D341Med (cell line): ENCODE measurements around the gene GNG7.
A peak's percentile ranks its signal among the peaks of the same experiment; 100 is the strongest.
"Not testable (repeated sequence)": the region's sequence is repeated elsewhere in the genome, so short reads cannot be mapped to it uniquely, and the experiment has no call there.

Experiments
- DNase-seq: peaks from one replicate; pipeline ENCODE4 v3.0.0; 2012; ENCODE audit warnings: low spot score

Gene GNG7

DNA sequence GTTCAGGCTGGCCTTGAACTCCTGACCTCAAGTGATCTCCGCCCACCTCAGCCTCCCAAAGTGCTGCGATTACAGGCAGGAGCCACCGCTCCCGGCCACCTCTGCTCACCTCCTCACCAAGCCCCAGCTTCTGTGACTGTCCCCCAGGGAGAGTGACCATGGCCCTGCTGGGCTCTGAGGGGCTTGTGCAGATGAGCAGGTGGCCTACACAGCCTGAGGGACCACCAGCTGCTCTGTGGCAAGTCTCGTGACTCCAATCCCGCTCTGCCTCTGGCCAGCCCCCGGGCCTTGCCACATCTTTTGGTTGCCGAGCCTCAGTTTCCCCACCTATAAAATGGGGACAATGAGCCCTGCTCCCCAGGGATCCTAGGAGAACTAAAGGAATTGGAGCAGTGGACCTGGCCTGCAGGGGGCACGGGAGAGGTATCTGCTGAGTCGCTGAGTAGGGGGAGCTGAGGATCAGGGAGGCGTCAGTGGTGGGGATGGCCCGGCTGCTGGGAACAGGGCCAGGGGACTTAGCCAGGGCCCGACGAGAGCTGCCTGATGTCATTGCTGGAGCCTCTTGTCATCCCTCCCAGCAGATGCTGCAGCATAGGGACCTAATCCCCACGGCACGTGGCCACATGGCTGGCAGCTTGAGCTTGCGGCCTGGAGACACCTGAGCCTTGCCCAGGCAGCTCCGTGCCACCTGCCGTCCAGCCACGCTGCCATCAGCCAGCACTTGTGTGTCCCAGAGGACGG is 151.9 kb downstream of the GNG7 start:
- peak; percentile 96 for DNase-seq

DNA sequence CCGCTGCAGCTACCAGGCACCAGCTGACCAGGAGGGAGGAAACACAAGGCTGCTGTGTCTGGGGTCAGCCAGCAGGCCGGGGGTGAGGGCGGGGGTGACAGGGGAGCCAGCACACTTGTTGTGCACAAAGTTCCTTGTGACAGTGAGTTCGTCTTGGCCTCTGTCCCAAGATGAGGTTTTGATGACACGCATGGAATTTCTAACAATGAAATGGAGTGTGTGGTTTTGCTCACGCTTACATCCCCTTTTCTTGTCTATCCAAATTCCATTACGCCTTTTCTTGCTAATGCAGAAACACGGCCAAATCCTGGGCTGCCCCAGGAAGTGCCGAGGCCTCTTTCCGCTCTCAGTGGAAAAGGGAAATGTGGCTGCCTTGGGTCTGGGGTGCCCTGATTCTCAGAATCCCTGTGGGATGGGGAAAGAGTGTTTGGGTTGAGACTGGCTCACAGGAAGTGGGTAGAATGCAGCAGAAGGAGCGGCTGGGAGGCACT is 152.7 kb downstream of the GNG7 start:
- no peak for DNase-seq

DNA sequence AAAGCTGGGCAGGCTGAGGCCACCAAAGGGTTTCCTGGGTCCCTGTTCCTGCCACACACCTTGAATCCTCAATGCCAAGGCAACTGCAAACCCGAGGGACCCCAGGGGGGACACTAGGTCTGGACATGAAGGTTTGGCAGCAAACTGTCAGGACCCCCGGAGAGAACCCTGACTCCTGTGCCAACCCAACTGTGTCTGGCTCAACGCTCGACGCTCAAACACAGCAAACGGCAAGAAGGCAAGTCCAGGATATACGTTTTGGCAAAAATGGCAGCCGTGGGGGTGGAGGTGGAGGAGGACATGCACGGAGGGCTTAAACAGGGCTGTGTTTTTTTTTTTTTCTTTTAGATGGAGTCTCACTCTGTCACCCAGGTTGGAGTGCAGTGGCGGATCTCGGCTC is 153.5 kb downstream of the GNG7 start:
- DNase-seq = no peak

DNA sequence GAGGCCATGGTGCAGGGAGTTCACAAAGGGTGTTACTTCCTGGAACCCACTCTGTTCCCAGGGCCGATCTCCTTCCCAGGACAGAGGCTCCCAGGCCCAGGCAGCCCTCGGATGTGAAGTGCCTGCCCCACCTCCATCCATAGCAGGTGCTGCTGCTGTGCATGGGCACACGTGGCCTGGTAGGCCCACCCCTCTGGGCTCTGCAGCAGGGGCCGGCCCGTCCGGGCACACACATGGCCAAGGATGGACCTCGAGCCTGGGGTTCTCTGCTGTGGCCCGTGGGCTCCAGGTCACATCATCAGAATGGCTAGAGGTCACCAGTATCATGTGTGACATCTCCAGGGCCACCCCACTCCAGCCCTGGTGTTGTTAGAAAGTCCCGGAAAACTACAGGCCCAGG is 154.8 kb downstream of the GNG7 start:
- peak; percentile 17 for DNase-seq

DNA sequence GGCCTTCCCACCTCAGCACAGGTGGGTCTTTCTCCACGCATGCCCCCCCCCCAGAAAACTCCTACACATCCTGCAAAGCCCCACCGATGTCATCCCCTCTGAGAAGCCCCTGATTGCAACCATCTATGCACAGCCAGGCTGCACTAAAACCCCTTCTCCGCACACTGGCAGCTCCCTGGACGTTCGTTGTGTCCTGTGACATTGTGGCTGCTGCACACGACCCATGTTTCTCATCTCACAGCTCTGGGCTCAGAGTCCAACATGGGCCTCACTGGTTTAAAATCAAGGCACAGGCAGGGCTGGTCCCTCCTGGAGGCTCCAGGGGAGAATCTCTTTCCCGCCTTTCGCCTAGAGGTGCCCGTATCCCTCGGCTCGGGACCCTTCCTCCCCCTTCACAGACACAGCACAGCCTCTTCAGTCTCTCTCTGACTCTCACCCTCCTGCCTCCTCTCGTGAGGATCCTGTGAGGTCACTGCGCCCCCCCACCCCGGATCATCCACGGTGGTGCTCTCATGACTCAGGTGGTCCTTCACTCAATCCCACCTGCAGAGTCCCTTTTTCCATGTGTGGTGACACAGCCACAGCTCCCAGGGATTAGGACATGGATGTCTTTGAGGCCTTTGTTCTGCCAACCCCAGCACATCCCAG is 155.3 kb downstream of the GNG7 start:
- no peak for DNase-seq

DNA sequence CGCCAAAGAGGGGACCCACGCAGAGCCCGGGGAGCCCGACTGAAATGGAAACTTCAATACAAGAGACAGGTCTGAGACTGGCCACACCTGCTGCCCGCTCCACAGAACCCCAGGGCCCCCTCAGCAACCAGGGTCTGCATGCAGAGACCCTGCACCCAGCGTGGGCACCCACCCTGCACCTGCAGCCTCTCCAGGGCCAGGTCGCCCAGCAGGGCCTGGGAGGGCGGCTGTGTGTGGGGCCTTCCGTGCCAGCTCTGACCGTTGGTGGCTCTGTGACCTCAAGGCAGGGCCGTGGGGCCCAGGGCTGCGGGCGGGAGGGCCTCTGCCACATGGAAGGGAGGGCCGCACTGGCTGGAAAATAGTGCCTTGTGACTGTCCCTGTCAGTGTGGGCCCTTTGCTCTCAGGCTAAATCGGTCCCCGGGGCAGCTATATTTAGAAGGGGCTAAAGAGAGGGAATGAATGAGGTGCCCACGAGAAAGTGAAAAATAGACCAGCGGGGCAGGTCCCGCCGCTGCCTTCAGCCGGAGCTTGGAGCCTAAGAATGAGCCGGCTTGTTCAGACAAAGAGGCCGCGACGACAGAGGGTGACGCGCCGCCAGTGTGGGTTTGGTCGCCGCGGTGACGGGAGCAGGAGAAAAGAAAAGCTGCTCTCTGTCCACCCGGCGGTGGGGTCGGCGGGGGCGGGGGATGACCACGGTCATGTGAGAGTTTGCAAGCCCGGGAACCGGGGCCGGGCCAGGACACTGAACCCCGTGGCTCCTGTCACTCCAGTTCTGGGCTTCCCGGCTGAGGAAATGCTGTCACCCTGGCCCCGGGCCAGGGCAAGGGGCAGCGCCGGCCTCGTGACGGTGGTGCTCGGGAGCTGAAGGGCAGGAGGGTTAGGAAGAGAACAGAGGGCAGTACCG is 156.1 kb downstream of the GNG7 start:
- no peak for DNase-seq

DNA sequence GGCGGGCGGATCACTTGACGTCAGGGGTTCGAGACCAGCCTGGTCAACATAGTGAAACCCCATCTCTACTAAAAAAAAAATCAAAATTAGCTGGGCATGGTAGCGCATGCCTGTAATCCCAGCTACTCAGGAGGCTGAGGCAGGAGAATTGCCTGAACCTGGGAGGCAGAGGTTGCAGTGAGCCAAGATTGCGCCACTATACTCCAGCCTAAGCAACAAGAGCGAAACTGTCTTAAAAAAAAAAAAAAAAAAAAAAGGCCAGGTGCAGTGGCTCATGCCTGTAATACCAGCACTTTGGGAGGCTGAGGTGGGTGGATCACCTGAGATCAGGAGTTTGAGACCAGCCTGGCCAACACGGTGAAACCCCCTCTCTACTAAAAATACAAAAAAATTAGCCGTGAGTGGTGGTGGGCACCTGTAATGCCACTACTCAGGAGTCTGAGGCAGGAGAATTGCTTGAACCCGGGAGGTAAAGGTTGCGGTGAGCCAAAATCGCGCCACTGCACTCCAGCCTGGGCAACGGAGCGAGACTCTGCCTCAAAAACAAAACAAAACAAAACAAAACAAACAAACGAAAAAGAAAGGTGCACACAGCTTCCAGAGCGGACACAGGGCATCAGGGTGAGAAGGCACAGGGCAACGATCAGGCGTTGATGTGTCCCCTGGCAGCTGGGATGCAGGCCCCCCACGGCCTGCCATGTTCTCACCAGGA is 156.9 kb downstream of the GNG7 start:
- not testable (repeated sequence) for DNase-seq

DNA sequence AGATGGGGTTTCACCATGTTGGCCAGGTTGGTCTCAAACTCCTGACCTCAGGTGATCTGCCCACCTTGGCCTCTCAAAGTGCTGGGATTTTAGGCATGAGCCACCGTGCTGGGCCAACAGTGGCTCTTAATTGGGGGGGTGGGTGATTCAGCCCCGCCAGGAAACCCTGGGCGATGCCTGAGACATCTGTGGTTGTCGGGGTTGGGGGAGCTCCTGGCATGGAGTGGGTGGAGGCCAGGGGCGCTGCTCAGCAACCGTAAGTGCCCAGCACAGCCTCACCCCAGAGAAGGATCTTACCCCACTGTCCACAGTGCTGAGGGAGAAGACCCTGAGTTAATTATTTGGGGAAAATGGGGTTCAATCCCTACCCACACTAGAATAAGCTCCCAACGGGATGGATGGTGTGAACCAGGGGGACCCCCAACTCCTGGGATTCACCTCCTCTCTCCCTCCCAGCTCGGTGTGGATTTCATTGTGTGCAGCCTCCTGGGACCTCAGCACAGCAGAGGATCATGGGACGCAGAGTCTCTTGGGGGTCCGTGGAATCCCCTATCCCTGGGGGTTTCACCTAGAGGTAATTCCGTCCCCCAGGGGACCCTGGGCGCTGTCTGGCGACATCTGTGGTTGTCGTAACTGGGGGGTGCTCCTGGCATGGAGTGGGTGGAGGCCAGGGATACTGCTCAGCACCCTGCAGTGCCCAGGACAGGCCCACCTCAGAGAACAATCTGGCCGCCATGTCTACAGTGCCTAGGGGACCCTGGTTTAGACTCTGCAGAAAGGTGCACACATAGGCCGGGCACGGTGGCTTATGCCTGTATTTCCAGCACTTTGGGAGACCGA is 157.7 kb downstream of the GNG7 start:
- peak; percentile 79 for DNase-seq

DNA sequence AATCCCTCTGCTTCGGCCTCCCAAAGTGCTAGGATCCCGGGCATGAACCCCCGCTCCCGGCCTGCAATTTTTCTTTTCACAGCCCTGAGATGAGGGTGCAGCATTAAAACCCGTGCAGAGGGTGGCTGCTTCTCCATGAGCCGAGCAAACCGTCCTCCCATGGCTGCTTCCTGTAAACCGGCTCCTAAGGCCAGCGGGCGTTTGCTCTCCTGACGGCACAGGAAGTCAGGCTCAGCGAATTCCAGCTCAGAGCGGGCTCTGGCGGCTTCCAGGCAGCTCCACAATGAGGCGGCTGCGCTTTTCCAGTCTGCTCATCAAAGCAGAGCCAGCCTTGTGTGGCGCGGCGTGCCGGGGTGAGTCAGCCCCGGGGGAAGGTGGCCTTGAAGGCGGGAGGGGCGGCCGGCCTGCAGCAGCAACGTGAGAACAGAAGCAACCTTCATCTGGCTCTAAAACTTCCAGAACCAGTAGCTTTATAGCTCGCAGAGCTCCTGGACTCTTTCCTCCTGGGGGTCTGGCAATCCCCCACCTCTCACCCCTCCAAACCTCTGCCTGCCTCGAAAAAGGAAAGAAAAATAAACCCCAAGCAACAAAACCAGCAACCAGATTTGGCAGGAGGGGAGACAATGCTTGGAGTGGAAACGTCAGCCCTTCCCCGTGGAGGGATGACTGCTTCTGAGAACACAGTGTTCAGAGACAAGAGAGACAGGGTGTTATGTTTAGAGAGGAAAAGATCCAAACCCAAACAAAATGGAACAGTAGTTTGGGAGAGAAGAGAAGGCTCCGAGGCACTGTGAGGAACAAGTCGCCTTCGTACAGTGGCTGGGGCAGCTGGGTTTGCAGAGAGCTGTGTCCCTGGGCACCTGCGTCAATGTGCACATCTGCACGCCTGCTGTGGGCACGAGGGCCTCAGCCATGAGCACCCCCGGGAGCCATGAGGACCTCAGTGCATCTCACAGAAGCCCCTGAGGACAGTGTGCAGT is 158.7 kb downstream of the GNG7 start:
- DNase-seq = peak; percentile 77

DNA sequence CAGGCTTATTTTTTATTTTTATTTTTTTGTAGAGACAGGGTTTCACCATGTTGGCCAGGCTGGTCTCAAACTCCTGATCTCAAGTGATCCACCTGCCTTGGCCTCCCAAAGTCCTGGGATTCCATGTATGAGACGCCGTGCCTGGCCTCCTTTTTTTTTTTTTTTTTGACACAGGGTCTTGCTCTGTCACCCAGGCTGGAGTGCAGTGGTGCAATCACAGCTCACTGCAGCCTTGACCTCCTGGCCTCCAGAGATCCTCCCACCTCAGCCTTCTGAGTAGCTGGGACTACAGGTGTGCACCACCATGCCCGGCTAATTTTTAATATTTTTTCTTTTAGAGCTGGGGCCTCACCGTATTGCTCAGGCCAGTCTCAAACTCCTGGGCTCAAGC is 159.4 kb downstream of the GNG7 start:
- DNase-seq = not testable (repeated sequence)

DNA sequence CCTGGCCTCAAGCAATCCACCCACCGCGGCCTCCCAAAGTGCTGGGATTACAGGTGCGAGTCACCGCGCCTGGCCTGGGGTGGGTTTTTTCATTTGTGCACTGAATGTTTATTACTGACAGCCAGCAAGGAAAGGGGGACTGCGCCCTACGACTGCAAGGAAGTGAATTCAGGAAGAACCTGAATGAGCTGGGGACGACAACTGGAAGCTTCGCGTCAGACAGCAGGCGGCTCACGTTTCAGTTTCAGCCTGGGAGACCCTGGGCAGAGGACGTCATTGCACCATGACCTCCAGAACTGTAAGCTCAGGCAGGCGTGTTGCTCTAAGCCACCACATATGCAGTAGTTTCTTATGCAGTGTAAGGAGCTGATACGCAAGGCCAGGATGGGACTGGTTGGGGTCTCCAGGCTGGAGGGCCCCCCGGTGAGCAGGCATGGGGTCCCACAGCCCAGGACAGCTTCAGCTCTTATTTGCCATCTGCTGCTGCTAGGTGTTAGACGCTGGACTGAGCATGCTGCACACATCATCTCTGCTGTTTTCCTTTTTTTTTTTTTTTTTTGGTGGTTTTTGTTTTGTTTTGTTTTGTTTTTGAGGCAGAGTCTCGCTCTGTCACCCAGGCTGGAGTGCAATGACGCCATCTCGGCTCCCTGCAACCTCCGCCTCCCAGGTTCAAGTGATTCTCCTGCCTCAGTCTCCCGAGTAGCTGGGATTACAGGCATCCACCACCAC is 160.0 kb downstream of the GNG7 start:
- no peak for DNase-seq

DNA sequence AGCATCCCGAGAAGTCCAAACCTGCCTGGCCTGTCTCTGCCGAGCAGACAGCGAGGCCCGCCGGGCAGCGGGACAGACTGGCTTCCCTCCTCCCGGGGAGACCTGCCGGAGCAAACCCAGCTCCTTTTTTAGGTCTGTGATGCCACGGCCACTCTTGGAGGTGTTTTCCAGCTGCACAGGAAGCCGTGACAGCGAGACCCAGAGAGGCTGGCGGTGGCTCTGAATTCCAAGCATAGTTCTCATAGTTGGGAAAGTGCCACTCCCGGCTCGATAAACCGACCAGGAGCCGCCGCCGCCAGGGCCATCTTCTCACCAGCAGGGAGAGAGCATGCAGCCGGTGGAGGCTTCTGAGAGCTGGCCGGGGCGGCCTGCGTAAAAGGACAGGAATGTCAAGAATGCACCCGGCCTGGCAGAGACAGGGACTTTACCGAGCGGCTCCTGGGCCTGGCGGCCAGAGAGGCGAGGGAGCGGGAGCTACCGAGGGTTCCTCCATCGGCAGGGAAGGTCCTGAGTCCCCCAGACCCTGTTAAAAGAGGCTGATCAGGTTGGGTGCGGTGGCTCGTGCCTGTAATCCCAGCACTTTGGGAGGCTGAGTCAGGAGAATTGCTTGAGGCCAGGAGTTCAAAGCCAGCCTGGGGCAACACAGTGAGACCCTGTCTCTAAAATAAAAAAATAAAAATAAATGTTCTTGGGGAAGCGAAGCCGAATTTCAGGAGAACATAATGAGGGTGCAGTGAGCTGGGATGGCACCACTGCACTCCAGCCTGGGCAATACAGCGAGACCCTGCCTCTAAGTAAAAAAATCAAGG is 161.6 kb downstream of the GNG7 start:
- DNase-seq = no peak

DNA sequence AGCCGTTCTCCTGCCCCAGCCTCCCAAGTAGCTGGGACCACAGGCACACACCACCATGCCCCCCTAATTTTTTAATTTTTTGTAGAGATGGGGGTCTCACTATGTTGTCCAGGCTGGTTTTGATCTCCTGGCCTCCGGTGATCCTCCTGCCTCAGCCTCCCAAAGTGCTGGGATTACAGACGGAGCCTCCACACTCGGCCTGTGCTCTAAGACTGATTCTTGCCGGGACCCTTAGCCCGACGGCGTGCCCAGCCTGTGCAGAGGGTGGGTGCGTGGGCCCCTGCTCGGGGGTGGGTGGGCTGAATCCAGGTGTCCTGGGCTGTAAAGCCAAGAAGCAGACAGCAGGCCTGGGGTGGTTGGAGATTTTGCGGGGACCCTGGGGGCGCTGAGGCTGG is 162.2 kb downstream of the GNG7 start:
- DNase-seq = no peak

DNA sequence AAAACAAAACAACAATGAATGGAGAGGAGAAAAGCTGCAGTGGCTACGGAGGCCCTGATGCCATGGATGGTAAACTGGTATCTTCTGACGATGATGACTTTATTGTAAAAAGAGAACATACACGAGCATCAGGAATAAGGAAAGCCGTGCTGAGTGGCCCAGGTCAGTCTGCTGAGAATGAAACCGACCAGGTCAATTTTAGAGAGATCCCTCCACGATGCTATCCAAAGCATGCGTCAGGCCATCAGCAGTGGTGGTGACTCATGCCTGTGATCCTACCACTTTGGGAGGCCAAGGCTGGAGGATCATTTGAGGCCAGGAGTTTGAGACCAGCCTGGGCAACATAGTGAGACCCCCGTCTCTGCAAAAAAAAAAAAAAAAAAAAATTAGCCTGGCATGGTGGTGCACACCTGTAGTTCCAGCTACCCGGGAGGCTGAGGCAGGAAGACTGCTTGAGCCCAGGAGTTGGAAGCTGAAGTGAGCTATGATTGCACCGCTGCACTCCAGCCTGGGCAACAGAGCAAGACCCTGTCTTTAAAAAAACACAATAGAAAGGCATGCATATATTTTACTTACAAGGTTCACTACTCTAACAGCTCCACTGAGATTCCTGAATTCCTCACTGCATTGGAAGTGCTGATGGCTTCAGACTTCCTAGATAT is 164.3 kb downstream of the GNG7 start:
- DNase-seq = no peak

DNA sequence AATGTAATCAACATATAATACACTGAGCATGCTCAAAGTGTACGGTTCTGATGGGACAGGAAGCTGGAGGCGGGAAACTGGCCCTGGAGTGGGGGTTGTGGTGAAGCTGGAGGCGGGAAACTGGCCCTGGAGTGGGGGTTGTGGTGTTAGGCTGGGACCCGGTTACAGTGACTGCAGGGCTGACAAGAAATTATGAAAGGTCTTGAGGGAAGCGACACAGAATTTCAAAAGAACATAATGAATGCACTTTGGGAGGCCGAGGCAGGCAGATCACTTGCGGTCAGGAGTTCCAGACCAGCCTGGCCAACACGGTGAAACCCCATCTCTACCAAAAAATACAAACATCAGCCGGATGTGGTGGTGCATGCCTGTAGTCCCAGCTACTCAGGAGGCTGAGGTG is 164.9 kb downstream of the GNG7 start:
- not testable (repeated sequence) for DNase-seq

DNA sequence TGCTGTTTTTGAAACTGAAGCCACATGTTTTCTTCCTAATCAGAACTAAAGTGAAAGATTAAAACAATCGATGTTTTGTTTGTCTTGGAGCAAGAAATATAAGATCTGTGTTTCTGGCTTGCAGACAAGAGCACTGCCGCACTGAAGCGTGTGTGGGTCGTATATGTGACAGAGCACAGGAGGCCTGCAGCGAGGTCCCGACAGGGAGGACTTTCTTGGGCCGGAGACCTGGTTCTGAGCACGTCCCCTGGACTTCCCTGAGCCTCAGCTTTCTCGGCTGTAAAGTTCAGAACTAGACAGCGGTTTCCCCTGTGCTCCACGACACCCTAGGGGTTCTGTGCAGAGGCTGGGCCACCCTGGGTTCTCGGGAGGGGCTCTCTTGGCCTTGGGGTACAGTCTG is 166.0 kb downstream of the GNG7 start:
- no peak for DNase-seq

DNA sequence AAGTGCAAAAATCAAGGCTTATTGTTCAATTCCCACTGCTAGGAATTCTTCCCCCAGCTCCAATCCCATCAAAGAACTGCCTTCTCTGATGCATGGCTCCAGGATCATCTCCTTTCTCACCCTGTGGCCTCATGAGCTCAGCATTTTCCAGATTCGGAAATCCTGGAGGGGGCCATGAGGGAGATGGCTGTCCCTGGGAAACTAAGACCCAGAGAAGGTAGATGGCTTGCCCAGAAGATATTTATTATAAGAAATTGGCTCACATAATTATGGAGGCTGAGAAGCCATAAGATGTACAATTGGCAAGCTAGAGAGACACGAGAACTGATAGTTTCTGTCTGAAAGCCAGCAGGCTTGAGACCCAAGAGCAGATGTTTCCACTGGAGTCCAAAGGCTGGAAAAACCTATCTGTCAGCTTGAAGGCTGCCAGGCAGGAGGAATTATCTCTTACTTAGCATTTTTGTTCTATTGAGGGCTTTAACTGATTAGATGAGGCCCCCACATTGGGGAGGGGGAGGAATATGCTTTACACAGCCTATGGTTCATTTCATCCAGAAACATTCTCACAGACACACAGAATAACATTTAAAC is 168.0 kb downstream of the GNG7 start:
- DNase-seq = no peak
